HepG2 (cell line): ENCODE results near the gene DCAF4. TPM values are rescaled to one million over a fixed set of nuclear protein-coding genes. Genes with fewer than 3 reads are reported as not detected.

Source experiments
- ATAC-seq: fragments of 200-7000 bp; cut with Tn5 transposase; 3 replicates; pipeline ENCODE4 v1.9.1; 2020; ENCODE audit warnings: mild to moderate bottlenecking, moderate library complexity
- BruUV-seq: library from RNA; stranded (reverse); fragments of 400-500 nt; replicated peaks from 2 replicates; lab custom pipeline; 2021; lab: Mats Ljungman, UMichigan
- CTCF ChIA-PET: fragments of 300-600 bp; formaldehyde crosslinking; extraction: SDS; loops from one replicate; lab custom pipeline; 2021; ENCODE audit warnings: low total read pairs, inconsistent platforms, low intra/inter-chr PET ratio; lab: Yijun Ruan, JAX
- POLR2A ChIA-PET: fragments of 350-600 bp; sonication (Branson Sonifier 250); formaldehyde crosslinking; loops from one replicate; lab custom pipeline; 2020; ENCODE audit warnings: antibody characterized with exemption, inconsistent platforms; lab: Yijun Ruan, JAX
- DNase-seq: peaks from one replicate; pipeline ENCODE4 v3.0.0-alpha.2; 2015; ENCODE audit warnings: low spot score
- FAIRE-seq: peaks from 3 replicates; lab custom pipeline; 2011; peaks lifted over from hg19 to GRCh38; lab: Jason Lieb, UNC
- H2AFZ ChIP-seq: one replicate; pipeline ENCODE4 v1.6.1; 2011; ENCODE audit warnings: low read length, inconsistent platforms
- H3K27ac ChIP-seq: fragments of 300-600 bp; 3 replicates; pipeline ENCODE4 v1.8.0; 2011; ENCODE audit warnings: mixed run types, mild to moderate bottlenecking, mixed read lengths, low read length, inconsistent platforms; ENCODE audit not compliant: insufficient read depth; ENCODE audit errors: extremely low read length
- H3K27me3 ChIP-seq, 2 experiments: fragments of 200-600 bp in 1 of 2; 2 replicates in 1 of 2; 3 replicates in 1 of 2; pipeline versions ENCODE4 v1.6.0 to v1.8.0; 2011; ENCODE audit warnings: low read length in 2 of 2, mild to moderate bottlenecking in 2 of 2, moderate library complexity in 2 of 2, inconsistent platforms in 1 of 2; ENCODE audit not compliant: insufficient read depth in 2 of 2, control insufficient read depth in 1 of 2
- H3K36me3 ChIP-seq, 2 experiments: fragments of 200-600 bp in 1 of 2; replicated peaks in 1 of 2; 2 replicates in 1 of 2; 3 replicates in 1 of 2; pipeline versions ENCODE4 v1.5.1 to v1.8.0; 2011; ENCODE audit warnings: low read length in 2 of 2, inconsistent platforms in 1 of 2; ENCODE audit not compliant: insufficient read depth in 2 of 2, control insufficient read depth in 1 of 2
- H3K4me1 ChIP-seq: 2 replicates; pipeline ENCODE4 v1.5.1; 2012; ENCODE audit warnings: low read length, inconsistent platforms; ENCODE audit not compliant: insufficient read depth
- H3K4me2 ChIP-seq: 2 replicates; pipeline ENCODE4 v1.6.0; 2011; ENCODE audit warnings: low read depth, low read length, inconsistent platforms
- H3K4me3 ChIP-seq, 3 experiments: fragments of 200-600 bp in 1 of 3; sonication (generic), shearing (Covaris generic) in 1 of 3; replicated peaks in 1 of 3; 2 replicates each; pipeline ENCODE4 v1.5.1; 2011 to 2016; ENCODE audit warnings: low read length in 3 of 3, inconsistent platforms in 2 of 3, low read depth in 2 of 3, mild to moderate bottlenecking in 2 of 3, control low read depth in 1 of 3, mixed read lengths in 1 of 3; ENCODE audit not compliant: insufficient read depth in 1 of 3
- H3K79me2 ChIP-seq: one replicate; pipeline ENCODE4 v1.6.1; 2011; ENCODE audit warnings: low read length, inconsistent platforms; ENCODE audit not compliant: insufficient read depth
- H3K9ac ChIP-seq: 2 replicates; pipeline ENCODE4 v1.6.0; 2011; ENCODE audit warnings: mild to moderate bottlenecking, low read depth, low read length, inconsistent platforms; ENCODE audit not compliant: insufficient read depth
- H3K9me3 ChIP-seq: 2 replicates; pipeline ENCODE4 v1.5.1; 2012; ENCODE audit warnings: mild to moderate bottlenecking, low read length
- H4K20me1 ChIP-seq: 2 replicates; pipeline ENCODE4 v1.6.0; 2011; ENCODE audit warnings: inconsistent platforms, mild to moderate bottlenecking, low read length, moderate library complexity; ENCODE audit not compliant: insufficient read depth
- BHLHE40 ChIP-seq: IDR thresholded peaks from 2 replicates; pipeline ENCODE4 v1.6.1; 2011; ENCODE audit warnings: low read length, improper control_type of control experiment
- GFI1 ChIP-seq: sonication (generic); formaldehyde crosslinking; IDR thresholded peaks from 2 replicates; pipeline ENCODE4 v1.5.0; 2020; ENCODE audit warnings: missing genetic modification reagents, mild to moderate bottlenecking, borderline replicate concordance
- KDM4B ChIP-seq: sonication (generic); formaldehyde crosslinking; IDR thresholded peaks from 2 replicates; pipeline ENCODE4 v1.4.0; 2020; ENCODE audit warnings: missing genetic modification reagents
- NFIB ChIP-seq: sonication (generic); formaldehyde crosslinking; IDR thresholded peaks from 2 replicates; pipeline ENCODE4 v1.9.0; 2021; ENCODE audit warnings: missing genetic modification reagents, mild to moderate bottlenecking, borderline replicate concordance
- TFDP1 ChIP-seq: IDR thresholded peaks from 2 replicates; pipeline ENCODE4 v1.6.1; 2016; ENCODE audit warnings: missing compliant biosample characterization, missing genetic modification reagents, borderline replicate concordance
- TOE1 ChIP-seq: sonication (generic); formaldehyde crosslinking; IDR thresholded peaks from 2 replicates; pipeline ENCODE4 v1.4.0; 2020; ENCODE audit warnings: mild to moderate bottlenecking, missing genetic modification reagents
- ZBTB44 ChIP-seq: sonication (generic); formaldehyde crosslinking; IDR thresholded peaks from 2 replicates; pipeline ENCODE4 v1.4.0; 2020; ENCODE audit warnings: missing genetic modification reagents
- ZNF143 ChIP-seq: sonication (generic); formaldehyde crosslinking; IDR thresholded peaks from 2 replicates; pipeline ENCODE4 v1.4.0; 2020; ENCODE audit warnings: missing genetic modification reagents
- ZNF318 ChIP-seq: sonication (generic); formaldehyde crosslinking; IDR thresholded peaks from 2 replicates; pipeline ENCODE4 v1.4.0; 2020; ENCODE audit warnings: mild to moderate bottlenecking, missing genetic modification reagents
- ZNF589 ChIP-seq: sonication (generic); formaldehyde crosslinking; conservative IDR thresholded peaks from 2 replicates; pipeline ENCODE4 v1.8.0; 2022; ENCODE audit warnings: mild to moderate bottlenecking, moderate library complexity, missing genetic modification reagents
- ZNF629 ChIP-seq: sonication (generic); formaldehyde crosslinking; conservative IDR thresholded peaks from 2 replicates; pipeline ENCODE4 v1.5.0; 2020; ENCODE audit warnings: missing genetic modification reagents
- WGBS: methylation state at CpG from one replicate; pipeline ENCODE4 v1.1.6; 2017; ENCODE audit warnings: low lambda C conversion rate; 5-methylcytosine and 5-hydroxymethylcytosine counted together
- in situ Hi-C: cut with HindIII; loops from 2 replicates; pipeline ENCODE4 v1.10.0; 2017; ENCODE audit warnings: low pct_unique_long_range_greater_than_20kb; ENCODE audit not compliant: extremely low pct_ligation_motif_present
- intact Hi-C: fragments of 100-400 bp; cut with micrococcal nuclease; formaldehyde crosslinking; loops from one replicate; pipeline ENCODE4 v1.10.0; 2022; ENCODE audit not compliant: unreplicated experiment
- polyA plus RNA-seq, 8 experiments: library from polyadenylated mRNA; depleted of rRNA in 3 of 8; stranded (reverse) in 7 of 8; unstranded in 1 of 8; fragments of >200 nt; fragmentation: Illumina TruSeq in 4 of 8; extraction: Trizol in 4 of 8; gene quantifications; 2 replicates each; pipeline versions ENCODE4 v1.2.1 to v1.2.3, GENCODE V29; 2011 to 2016; ENCODE audit warnings: low read depth in 4 of 8, missing spikeins in 1 of 8, mixed read lengths in 1 of 8; ENCODE audit not compliant: insufficient read depth in 1 of 8
- total RNA-seq, 5 experiments: library from RNA; depleted of rRNA; stranded (reverse); fragments of >200 nt; fragmentation: Illumina TruSeq; extraction: Trizol; gene quantifications; 2 replicates each; pipeline ENCODE4 v1.2.3, GENCODE V29; 2016; ENCODE audit warnings: low read depth in 1 of 5

The DCAF4 gene
- total and polyA plus RNA-seq, 2 of the 13 experiments (the other 11 are each of a cell fraction or from before 2014, with no cell fraction given): 18.8 to 21.1 TPM

GRCh38 chr14:72883109-72883508, 43.2 kb upstream of the DCAF4 start:
- Histone ChIP-seq H3K4me3 (no peak overlapping the region), H3K4me2 (no peak overlapping the region)
- POLR2A ChIA-PET: no interaction called here
- TF ChIP-seq ZBTB44 (CRISPR knock-in tag) (no peak), ZNF143 (CRISPR knock-in tag) (no peak), KDM4B (CRISPR knock-in tag) (no peak), NFIB (CRISPR knock-in tag) (no peak), TOE1 (no peak), BHLHE40 (no peak), ZNF629 (CRISPR knock-in tag) (no peak), ZNF589 (CRISPR knock-in tag) (no peak), ZNF318 (no peak), GFI1 (CRISPR knock-in tag) (no peak), TFDP1 (CRISPR knock-in tag) (no peak)
- TF ChIP-seq, all 625 proteins: peak for 0
- FAIRE-seq (no peak), ATAC-seq (no peak), DNase-seq (no peak)
- WGBS: 43% methylated on average over 2 of the region's 2 CpGs
- H3K27ac ChIP-seq: no peak overlapping the region
- H3K9me3 ChIP-seq: no peaks in the 10 kb centered on the region
- no peaks in the 10 kb centered on the region for H3K36me3 ChIP-seq
- H3K79me2 ChIP-seq: no peaks in the 10 kb centered on the region
- in situ Hi-C loops: no loop called here
- no peak overlapping the region for H2AFZ ChIP-seq
- peaks cover 0 to 5% of the 10 kb centered on the region in 2 experiments; a peak in 3 of 5 replicates for H3K27me3 ChIP-seq
- no TSS peak for BruUV-seq
- H3K9ac ChIP-seq: no peak overlapping the region
- no peaks in the 10 kb centered on the region for H3K4me1 ChIP-seq
- intact Hi-C loops: no loop called here
- CTCF ChIA-PET: no interaction called here
- H4K20me1 ChIP-seq: no peaks in the 10 kb centered on the region
